PC-3 (cell line): ENCODE measurements around the gene NUTF2. TPM values are rescaled to one million over a fixed set of nuclear protein-coding genes. Genes with fewer than 3 reads are reported as not detected.

Experiments
- ATAC-seq: fragments of 200-7000 bp; cut with Tn5 transposase; 2 replicates; pipeline ENCODE4 v1.9.1; 2020; ENCODE audit warnings: mild to moderate bottlenecking, moderate library complexity
- BruUV-seq: library from RNA; stranded (reverse); fragments of 400-500 nt; replicated peaks from 2 replicates; lab custom pipeline; 2021; lab: Mats Ljungman, UMichigan
- CTCF ChIA-PET: fragments of 300-600 bp; sonication (Branson Sonifier 250); formaldehyde crosslinking; loops from one replicate; lab custom pipeline; 2022; ENCODE audit warnings: antibody characterized with exemption; lab: Charles Lee
- POLR2A ChIA-PET: fragments of 300-600 bp; sonication (Branson Sonifier 250); formaldehyde crosslinking; loops from one replicate; lab custom pipeline; 2022; ENCODE audit warnings: antibody characterized with exemption; ENCODE audit not compliant: unreplicated experiment; lab: Charles Lee
- DNase-seq: peaks from one replicate; pipeline ENCODE4 v3.0.0-alpha.2; 2015
- H2AFZ ChIP-seq: fragments of 300-600 bp; sonication (generic); 2 replicates; pipeline ENCODE4 v1.6.0; 2016; ENCODE audit warnings: antibody characterized with exemption, low read length
- H3F3A ChIP-seq: fragments of 300-600 bp; sonication (generic); one replicate; pipeline ENCODE4 v1.6.0; 2017; ENCODE audit warnings: antibody characterized with exemption, low read length, control low read depth, mild to moderate bottlenecking; ENCODE audit not compliant: unreplicated experiment
- H3K27ac ChIP-seq: fragments of 300-600 bp; sonication (generic); 2 replicates; pipeline ENCODE4 v1.5.1; 2016; ENCODE audit warnings: mild to moderate bottlenecking, low read length
- H3K27me3 ChIP-seq: fragments of 300-600 bp; sonication (generic); 2 replicates; pipeline ENCODE4 v1.6.1; 2016; ENCODE audit warnings: low read length, mixed read lengths
- H3K36me3 ChIP-seq: fragments of 300-600 bp; sonication (generic); 2 replicates; pipeline ENCODE4 v1.6.1; 2016; ENCODE audit warnings: low read depth, mixed run types, low read length, mixed read lengths
- H3K4me1 ChIP-seq: fragments of 300-600 bp; sonication (generic); 2 replicates; pipeline ENCODE4 v1.5.1; 2016; ENCODE audit warnings: low read length; ENCODE audit not compliant: insufficient read depth
- H3K4me2 ChIP-seq: fragments of 300-600 bp; sonication (generic); 2 replicates; pipeline ENCODE4 v1.6.0; 2016; ENCODE audit warnings: low read length
- H3K4me3 ChIP-seq: fragments of 300-600 bp; sonication (generic); 2 replicates; pipeline ENCODE4 v1.5.1; 2016; ENCODE audit warnings: mild to moderate bottlenecking, low read length, mixed read lengths
- H3K79me2 ChIP-seq: fragments of 300-600 bp; sonication (generic); 2 replicates; pipeline ENCODE4 v1.6.1; 2017; ENCODE audit warnings: low read length, mixed read lengths
- H3K9ac ChIP-seq: fragments of 300-600 bp; sonication (generic); 2 replicates; pipeline ENCODE4 v1.6.0; 2016; ENCODE audit warnings: mild to moderate bottlenecking, low read length
- H3K9me2 ChIP-seq: fragments of 300-600 bp; sonication (generic); replicated peaks from 2 replicates; pipeline ENCODE4 v1.6.1; 2016; ENCODE audit warnings: mixed run types, low read length, mixed read lengths
- H3K9me3 ChIP-seq: fragments of 300-600 bp; sonication (generic); 2 replicates; pipeline ENCODE4 v1.6.1; 2016; ENCODE audit warnings: low read length, mixed read lengths
- H4K20me1 ChIP-seq: fragments of 300-600 bp; sonication (generic); 2 replicates; pipeline ENCODE4 v1.6.1; 2016; ENCODE audit warnings: low read length, mixed read lengths
- CTCF ChIP-seq: fragments of 300-600 bp; sonication (generic); conservative IDR thresholded peaks from 2 replicates; pipeline ENCODE4 v1.5.1; 2017; ENCODE audit warnings: antibody characterized with exemption, low read depth, mild to moderate bottlenecking, low read length
- EZH2 ChIP-seq: fragments of 300-600 bp; sonication (generic); IDR thresholded peaks from one replicate; pipeline ENCODE4 v1.6.1; 2017; ENCODE audit warnings: antibody characterized with exemption, mild to moderate bottlenecking, low read length; ENCODE audit not compliant: unreplicated experiment
- EZH2phosphoT487 ChIP-seq: fragments of 300-600 bp; sonication (generic); IDR thresholded peaks from 2 replicates; pipeline ENCODE4 v1.6.1; 2018; ENCODE audit warnings: mild to moderate bottlenecking, antibody characterized with exemption, low read length, borderline replicate concordance
- intact Hi-C: fragments of 100-400 bp; cut with micrococcal nuclease; formaldehyde crosslinking; loops from 2 replicates; pipeline ENCODE4 v1.9.0; 2023
- total RNA-seq: library from RNA; depleted of rRNA; stranded (reverse); fragments of >200 nt; gene quantifications from 2 replicates; pipeline ENCODE4 v1.2.3, GENCODE V29; 2014

NUTF2 gene
- total RNA-seq, 1 experiment from 2014 or later: 167 TPM

GRCh38 chr16:67874372-67874771 lies 27.6 kb downstream of the NUTF2 start:
- Histone ChIP-seq H3K36me3 (peaks cover 14% of the 10 kb centered on the region), H3K9me2 (no peaks in the 10 kb centered on the region), H3K9me3 (no peaks in the 10 kb centered on the region), H4K20me1 (peaks cover 16% of the 10 kb centered on the region), H3K4me2 (peak overlapping the region; percentile 95), H3K27me3 (no peaks in the 10 kb centered on the region), H3F3A (no peaks in the 10 kb centered on the region), H3K4me3 (peak overlapping the region; percentile 97), H3K9ac (peak overlapping the region; percentile 90; the same call in 1 of the 2 replicates), H3K79me2 (peaks cover 42% of the 10 kb centered on the region), H2AFZ (no peak overlapping the region), H3K4me1 (peaks cover 10% of the 10 kb centered on the region; the same call in 1 of the 2 replicates), H3K27ac (no peak overlapping the region)
- ChIA-PET POLR2A (no interaction called here), CTCF (no interaction called here)
- BruUV-seq: no TSS peak
- no peak for ATAC-seq
- DNase-seq: no peak
- intact Hi-C loops: no loop called here
- TF ChIP-seq CTCF: no peak
- no peak for TF ChIP-seq EZH2
- no peak for TF ChIP-seq EZH2phosphoT487

- Histone ChIP-seq H4K20me1 (peaks cover 16% of the 10 kb centered on the region), H3K4me3 (no peak overlapping the region), H3K9me3 (no peaks in the 10 kb centered on the region), H2AFZ (no peak overlapping the region), H3K4me1 (peaks cover 10% of the 10 kb centered on the region; the same call in 1 of the 2 replicates), H3K36me3 (peaks cover 14% of the 10 kb centered on the region), H3F3A (no peaks in the 10 kb centered on the region), H3K27ac (no peak overlapping the region), H3K9me2 (no peaks in the 10 kb centered on the region), H3K9ac (no peak overlapping the region), H3K79me2 (peaks cover 42% of the 10 kb centered on the region), H3K4me2 (no peak overlapping the region), H3K27me3 (no peaks in the 10 kb centered on the region)
- intact Hi-C loops: no loop called here
- TF ChIP-seq CTCF (no peak), EZH2phosphoT487 (no peak), EZH2 (no peak)
- ChIA-PET CTCF (no interaction called here), POLR2A (no interaction called here)
- DNase-seq: no peak
- no TSS peak for BruUV-seq
- no peak for ATAC-seq
These were observed 30.3 kb downstream of the NUTF2 start for GRCh38 chr16:67877064-67877463.

DNA sequence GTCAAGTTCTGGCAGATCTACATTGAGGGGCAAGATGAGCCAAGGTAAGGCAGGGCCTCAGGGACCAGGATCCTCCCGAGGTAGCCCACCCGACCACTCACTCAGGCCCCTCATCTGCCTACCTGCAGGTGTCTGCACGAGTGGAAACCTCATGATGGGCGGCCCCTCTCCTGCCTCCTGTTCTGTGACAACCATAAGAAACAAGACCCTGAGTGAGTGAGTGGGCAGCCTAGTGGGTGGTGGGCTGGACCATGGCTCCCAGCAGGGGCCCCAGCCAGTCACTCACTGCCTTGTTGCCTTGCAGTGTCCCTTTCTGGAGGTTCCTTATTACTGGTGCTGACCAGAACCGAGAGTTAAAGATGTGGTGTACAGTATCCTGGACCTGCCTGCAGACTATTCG lies 31.5 kb downstream of the NUTF2 start:
- ATAC-seq (no peak), DNase-seq (no peak)
- Histone ChIP-seq H3K9ac (no peak overlapping the region), H3K9me3 (no peaks in the 10 kb centered on the region), H3K9me2 (no peaks in the 10 kb centered on the region), H3K36me3 (peaks cover 14% of the 10 kb centered on the region), H3K27me3 (no peaks in the 10 kb centered on the region), H3F3A (no peaks in the 10 kb centered on the region), H3K4me3 (no peak overlapping the region), H3K4me1 (peaks cover 10% of the 10 kb centered on the region; the same call in 1 of the 2 replicates), H2AFZ (no peak overlapping the region), H3K79me2 (peaks cover 39% of the 10 kb centered on the region), H3K4me2 (no peak overlapping the region), H3K27ac (no peak overlapping the region), H4K20me1 (peaks cover 16% of the 10 kb centered on the region)
- no TSS peak for BruUV-seq
- CTCF ChIA-PET: interaction anchor here (0.5 kb wide), 1 partner anchor 33 kb away, joined by 6 read pairs; no protein-coding TSS in a partner anchor
- intact Hi-C loops: no loop called here
- POLR2A ChIA-PET: no interaction called here
- TF ChIP-seq EZH2 (no peak), CTCF (no peak), EZH2phosphoT487 (no peak)
